Measurements from ENCODE around the gene SRSF2. TPM values are rescaled to one million over a fixed set of nuclear protein-coding genes. Genes with fewer than 3 reads are reported as not detected.

SRSF2 gene
- total and polyA plus RNA-seq, 4 experiments from 2014 or later, result 67.6 to 330 (median 219) TPM

- Histone ChIP-seq H3K27ac (ENCODE audit: low read depth, low read length) (no peak overlapping the region), H3K27me3 (ENCODE audit: insufficient read depth, low read length) (no peaks in the 10 kb centered on the region), H3K4me3 (ENCODE audit: low read length in 2 of 2) (no peak overlapping the region), H3K4me1 (ENCODE audit: insufficient read depth, low read length) (peaks cover 47% of the 10 kb centered on the region), H3K36me3 (ENCODE audit: insufficient read depth, low read length) (peaks cover 74% of the 10 kb centered on the region), H3K9me3 (ENCODE audit: control insufficient read depth in 1 of 2, low read length in 2 of 2) (no peaks in the 10 kb centered on the region)
- ChIA-PET CTCF (ENCODE audit: partially characterized antibody) (interaction anchor here (1.0 kb wide), 1 partner anchor 198 kb away, joined by 3 read pairs; no protein-coding TSS in a partner anchor), POLR2A (ENCODE audit: partially characterized antibody) (interaction anchor here (9.5 kb wide), 1 partner anchor 16 kb away, joined by 283 read pairs; the partner anchor contains the start of genes MFSD11 and SRSF2)
- H3K27ac Mint-ChIP-seq, result peak overlapping the region in 3 of 7 donors; percentile 59 to 76 (median 61)
- DNase-seq, result no peak
- H3K27me3 Mint-ChIP-seq, result no peaks in the 10 kb centered on the region
- H3K9me3 Mint-ChIP-seq, result no peaks in the 10 kb centered on the region
- intact Hi-C loops (cut with micrococcal nuclease), result no loop called here
- peaks cover 15 to 56% (median 36%) of the 10 kb centered on the region in 4 donors for H3K4me1 Mint-ChIP-seq
- H3K36me3 Mint-ChIP-seq, result peaks cover 49 to 76% of the 10 kb centered on the region in 2 donors
- peak overlapping the region in 2 of 8 donors; percentile 26 to 54 for H3K4me3 Mint-ChIP-seq
Observed at GRCh38 chr17:76721463-76721862, 15.7 kb downstream of the SRSF2 start.

DNA sequence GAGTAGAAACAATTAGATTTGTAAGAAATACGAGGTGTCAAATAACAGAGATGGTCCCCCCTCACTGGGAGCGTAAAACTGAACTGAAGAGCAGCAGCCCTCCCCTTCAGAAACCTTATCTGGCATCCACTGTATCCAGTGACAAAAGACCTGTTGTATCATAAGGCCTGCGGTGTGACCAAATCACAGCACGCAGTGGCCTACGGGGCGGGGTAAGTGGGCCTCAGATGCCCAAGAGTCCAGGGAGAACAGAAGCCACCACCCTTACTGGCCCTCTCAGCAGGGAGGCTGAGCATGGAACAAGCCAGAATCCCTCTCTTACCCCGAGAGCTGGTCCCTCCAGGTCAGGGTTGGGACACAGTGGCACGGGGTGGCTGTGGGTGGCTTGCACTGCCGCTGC is 16.2 kb downstream of the SRSF2 start:
- Mint-ChIP-seq H3K27me3 (no peaks in the 10 kb centered on the region), H3K9me3 (no peaks in the 10 kb centered on the region), H3K27ac (peak overlapping the region in 5 of 7 donors; percentile 13 to 74 (median 55)), H3K4me1 (peaks cover 19 to 58% (median 39%) of the 10 kb centered on the region in 4 donors), H3K4me3 (no peak overlapping the region), H3K36me3 (peaks cover 54 to 78% of the 10 kb centered on the region in 2 donors)
- Histone ChIP-seq H3K27ac (ENCODE audit: low read depth, low read length) (no peak overlapping the region), H3K36me3 (ENCODE audit: insufficient read depth, low read length) (peaks cover 80% of the 10 kb centered on the region), H3K9me3 (ENCODE audit: control insufficient read depth in 1 of 2, low read length in 2 of 2) (no peaks in the 10 kb centered on the region), H3K27me3 (ENCODE audit: insufficient read depth, low read length) (no peaks in the 10 kb centered on the region), H3K4me3 (ENCODE audit: low read length in 2 of 2) (no peak overlapping the region), H3K4me1 (ENCODE audit: insufficient read depth, low read length) (peaks cover 50% of the 10 kb centered on the region)
- ChIA-PET CTCF (ENCODE audit: partially characterized antibody) (no interaction called here), POLR2A (ENCODE audit: partially characterized antibody) (interaction anchor here (9.5 kb wide), 1 partner anchor 17 kb away, joined by 283 read pairs; the partner anchor contains the start of genes MFSD11 and SRSF2)
- intact Hi-C loops (cut with micrococcal nuclease), result no loop called here
- no peak for DNase-seq

- Histone ChIP-seq H3K4me1 (ENCODE audit: insufficient read depth, low read length) (peaks cover 51% of the 10 kb centered on the region), H3K36me3 (ENCODE audit: insufficient read depth, low read length) (peaks cover 85% of the 10 kb centered on the region), H3K27me3 (ENCODE audit: insufficient read depth, low read length) (no peaks in the 10 kb centered on the region), H3K4me3 (ENCODE audit: low read length in 2 of 2) (no peak overlapping the region), H3K27ac (ENCODE audit: low read depth, low read length) (no peak overlapping the region), H3K9me3 (ENCODE audit: control insufficient read depth in 1 of 2, low read length in 2 of 2) (no peaks in the 10 kb centered on the region)
- no peaks in the 10 kb centered on the region for H3K9me3 Mint-ChIP-seq
- H3K27ac Mint-ChIP-seq, result peak overlapping the region in 3 of 7 donors; percentile 48 to 74 (median 55)
- peaks cover 22 to 58% (median 40%) of the 10 kb centered on the region in 4 donors for H3K4me1 Mint-ChIP-seq
- no peaks in the 10 kb centered on the region for H3K27me3 Mint-ChIP-seq
- no peak for DNase-seq
- no peak overlapping the region for H3K4me3 Mint-ChIP-seq
- POLR2A ChIA-PET (ENCODE audit: partially characterized antibody), result interaction anchor here (0.6 to 1.4 kb wide), 3 partner anchors 9 to 97 kb away, joined by 3 to 4 read pairs (median 4); no protein-coding TSS in a partner anchor
- H3K36me3 Mint-ChIP-seq, result peaks cover 54 to 78% of the 10 kb centered on the region in 2 donors
- CTCF ChIA-PET (ENCODE audit: partially characterized antibody), result interaction anchor here (1.0 kb wide), 1 partner anchor 197 kb away, joined by 3 read pairs; no protein-coding TSS in a partner anchor
- intact Hi-C loops (cut with micrococcal nuclease), result no loop called here
Observed at GRCh38 chr17:76720211-76720610, 16.9 kb downstream of the SRSF2 start.

DNA sequence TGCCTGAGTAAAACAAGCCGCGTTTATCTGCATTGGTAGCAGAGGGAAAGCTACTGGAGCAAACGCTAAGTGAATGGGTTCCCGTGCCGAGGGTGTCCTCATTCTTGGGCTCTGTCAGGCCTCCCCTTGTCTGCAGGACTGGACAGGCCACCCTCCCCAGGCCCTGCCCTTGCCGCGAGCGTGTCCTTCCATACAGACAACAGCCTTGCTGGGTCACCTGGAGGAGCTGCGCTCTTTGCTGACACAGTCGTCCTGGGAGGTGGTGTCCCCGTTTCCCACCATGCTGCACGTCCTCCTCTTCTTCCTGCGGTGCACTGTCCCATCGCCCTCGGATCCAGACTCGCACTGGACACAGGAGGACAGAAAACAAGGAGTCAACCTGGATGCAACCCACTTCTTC is 18.6 kb downstream of the SRSF2 start:
- POLR2A ChIA-PET (ENCODE audit: partially characterized antibody), result interaction anchor here (0.6 to 6.1 kb wide), 4 partner anchors 8 to 46 kb away, joined by 3 to 50 read pairs (median 8); partner anchors contain the start of genes JMJD6, METTL23, MFSD11 and SRSF2
- no peak for DNase-seq
- CTCF ChIA-PET (ENCODE audit: partially characterized antibody), result interaction anchor here (0.5 to 3.2 kb wide), 4 partner anchors 14 to 195 kb away, joined by 3 to 10 read pairs (median 6); no protein-coding TSS in a partner anchor
- Histone ChIP-seq H3K4me3 (ENCODE audit: low read length in 2 of 2) (no peak overlapping the region), H3K36me3 (ENCODE audit: insufficient read depth, low read length) (peaks cover 81% of the 10 kb centered on the region), H3K27me3 (ENCODE audit: insufficient read depth, low read length) (no peaks in the 10 kb centered on the region), H3K4me1 (ENCODE audit: insufficient read depth, low read length) (peaks cover 46% of the 10 kb centered on the region), H3K27ac (ENCODE audit: low read depth, low read length) (no peak overlapping the region), H3K9me3 (ENCODE audit: control insufficient read depth in 1 of 2, low read length in 2 of 2) (no peaks in the 10 kb centered on the region)
- Mint-ChIP-seq H3K4me3 (no peak overlapping the region), H3K27me3 (no peaks in the 10 kb centered on the region), H3K9me3 (no peaks in the 10 kb centered on the region), H3K27ac (peak overlapping the region in 4 of 7 donors; percentile 9 to 76 (median 55)), H3K4me1 (peaks cover 29 to 51% (median 40%) of the 10 kb centered on the region in 4 donors), H3K36me3 (peaks cover 67 to 77% of the 10 kb centered on the region in 2 donors)
- intact Hi-C loops (cut with micrococcal nuclease), result no loop called here

DNA sequence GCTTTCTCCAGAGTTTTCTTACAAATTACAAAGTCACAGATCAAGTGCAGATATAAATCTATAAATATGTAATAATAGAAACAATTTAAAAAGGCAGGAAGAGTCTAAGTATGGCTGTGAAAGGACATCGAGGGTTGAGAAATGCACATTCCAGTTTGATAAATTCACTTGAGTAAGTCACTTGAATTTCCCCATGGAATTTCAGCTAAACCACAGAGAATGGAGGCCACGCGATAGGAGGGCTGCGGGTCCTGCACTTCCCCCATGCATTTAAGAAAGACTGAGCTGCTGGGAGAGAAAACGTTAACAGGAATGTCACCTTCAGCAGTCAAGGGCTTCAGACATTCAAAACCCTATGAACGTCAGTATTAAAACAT is 20.3 kb downstream of the SRSF2 start:
- Mint-ChIP-seq H3K36me3 (peaks cover 64 to 72% of the 10 kb centered on the region in 2 donors), H3K27me3 (no peaks in the 10 kb centered on the region), H3K9me3 (no peaks in the 10 kb centered on the region), H3K27ac (peak overlapping the region in 6 of 7 donors; percentile 87 to 96 (median 92)), H3K4me3 (no peak overlapping the region), H3K4me1 (peaks cover 29 to 43% (median 36%) of the 10 kb centered on the region in 4 donors)
- ChIA-PET POLR2A (ENCODE audit: partially characterized antibody) (interaction anchor here (1.2 to 6.1 kb wide), 4 partner anchors 10 to 159 kb away, joined by 7 to 50 read pairs (median 14); partner anchors contain the start of genes JMJD6, METTL23, MFSD11 and SRSF2), CTCF (ENCODE audit: partially characterized antibody) (interaction anchor here (0.7 to 6.4 kb wide), 9 partner anchors 9 to 200 kb away, joined by 3 to 54 read pairs (median 5); partner anchors contain the start of genes JMJD6 and METTL23)
- Histone ChIP-seq H3K4me1 (ENCODE audit: insufficient read depth, low read length) (peaks cover 33% of the 10 kb centered on the region), H3K27me3 (ENCODE audit: insufficient read depth, low read length) (no peaks in the 10 kb centered on the region), H3K27ac (ENCODE audit: low read depth, low read length) (peak overlapping the region; percentile 53), H3K9me3 (ENCODE audit: control insufficient read depth in 1 of 2, low read length in 2 of 2) (no peaks in the 10 kb centered on the region), H3K36me3 (ENCODE audit: insufficient read depth, low read length) (peaks cover 68% of the 10 kb centered on the region), H3K4me3 (ENCODE audit: low read length in 2 of 2) (no peak overlapping the region)
- intact Hi-C loops (cut with micrococcal nuclease), result no loop called here
- no peak for DNase-seq

- no peak overlapping the region for H3K4me3 ChIP-seq (ENCODE audit: low read length in 2 of 2)
- DNase-seq, result peak; percentile 51 to 85 (median 70)
- POLR2A ChIA-PET (ENCODE audit: partially characterized antibody), result interaction anchor here (1.2 to 6.1 kb wide), 3 partner anchors 10 to 159 kb away, joined by 7 to 50 read pairs (median 14); partner anchors contain the start of genes JMJD6 and METTL23
- Mint-ChIP-seq H3K9me3 (no peaks in the 10 kb centered on the region), H3K27me3 (no peaks in the 10 kb centered on the region), H3K4me1 (peaks cover 26 to 43% (median 34%) of the 10 kb centered on the region in 4 donors), H3K27ac (peak overlapping the region; percentile 87 to 96 (median 92)), H3K4me3 (peak overlapping the region in 5 of 8 donors; percentile 24 to 70 (median 41)), H3K36me3 (peaks cover 59 to 66% of the 10 kb centered on the region in 2 donors)
- H3K4me1 ChIP-seq (ENCODE audit: insufficient read depth, low read length), result peaks cover 37% of the 10 kb centered on the region
- peaks cover 63% of the 10 kb centered on the region for H3K36me3 ChIP-seq (ENCODE audit: insufficient read depth, low read length)
- no peaks in the 10 kb centered on the region for H3K27me3 ChIP-seq (ENCODE audit: insufficient read depth, low read length)
- CTCF ChIA-PET (ENCODE audit: partially characterized antibody), result interaction anchor here (0.7 to 6.4 kb wide), 9 partner anchors 9 to 199 kb away, joined by 3 to 54 read pairs (median 5); partner anchors contain the start of genes JMJD6 and METTL23
- no peaks in the 10 kb centered on the region for H3K9me3 ChIP-seq (ENCODE audit: control insufficient read depth in 1 of 2, low read length in 2 of 2)
- peak overlapping the region; percentile 53 for H3K27ac ChIP-seq (ENCODE audit: low read depth, low read length)
- intact Hi-C loops (cut with micrococcal nuclease), result no loop called here
Observed at GRCh38 chr17:76716146-76716838, 20.8 kb downstream of the SRSF2 start.
